CD4-positive, alpha-beta memory T cell (primary cell): ENCODE data around the gene KRTAP12-3. TPM values are rescaled to one million over a fixed set of nuclear protein-coding genes. Genes with fewer than 3 reads are reported as not detected.
"Not testable (repeated sequence)": the region's sequence is repeated elsewhere in the genome, so short reads cannot be mapped to it uniquely, and the experiment has no call there.

Experiments used
- CTCF ChIA-PET: fragments of 350-600 bp; sonication (Branson Sonifier 250); formaldehyde crosslinking; loops from one replicate; lab custom pipeline; 2021; ENCODE audit warnings: inconsistent platforms; ENCODE audit not compliant: partially characterized antibody; lab: Charles Lee
- POLR2A ChIA-PET: fragments of 350-600 bp; sonication (Branson Sonifier 250); formaldehyde crosslinking; loops from one replicate; lab custom pipeline; 2021; ENCODE audit not compliant: partially characterized antibody; lab: Charles Lee
- DNase-seq, 5 donors: peaks; one replicate each; pipeline versions ENCODE4 v3.0.0 to v3.0.0-alpha.2; 2020 to 2022; ENCODE audit warnings: mixed read lengths in 1 of 5
- H3K27ac ChIP-seq: one replicate; pipeline ENCODE4 v1.7.0; 2013; ENCODE audit warnings: low read depth, low read length
- H3K27me3 ChIP-seq: 2 replicates; pipeline ENCODE4 v1.7.0; 2013; ENCODE audit warnings: mild to moderate bottlenecking, low read length, moderate library complexity; ENCODE audit not compliant: insufficient read depth
- H3K36me3 ChIP-seq: 2 replicates; pipeline ENCODE4 v1.7.0; 2013; ENCODE audit warnings: mild to moderate bottlenecking, low read length, moderate library complexity; ENCODE audit not compliant: insufficient read depth
- H3K4me1 ChIP-seq: 2 replicates; pipeline ENCODE4 v1.7.0; 2013; ENCODE audit warnings: mild to moderate bottlenecking, low read length, moderate library complexity; ENCODE audit not compliant: insufficient read depth
- H3K4me3 ChIP-seq, 2 donors: one replicate each; pipeline ENCODE4 v1.7.0; 2013; ENCODE audit warnings: low read length in 2 of 2, mild to moderate bottlenecking in 1 of 2
- H3K9me3 ChIP-seq, 2 donors: one replicate each; pipeline ENCODE4 v1.7.0; 2013; ENCODE audit warnings: low read length in 2 of 2, control low read depth in 1 of 2; ENCODE audit not compliant: control insufficient read depth in 1 of 2
- H3K27ac Mint-ChIP-seq, 7 donors: one replicate each; pipeline ENCODE4 v1.8.0; 2020 to 2021; ENCODE audit warnings: mixed read lengths in 7 of 7, mild to moderate bottlenecking in 6 of 7, inconsistent platforms in 3 of 7, moderate library complexity in 3 of 7
- H3K27me3 Mint-ChIP-seq, 2 donors: one replicate each; pipeline ENCODE4 v1.8.0; 2020 to 2021; ENCODE audit warnings: mixed read lengths in 2 of 2
- H3K36me3 Mint-ChIP-seq, 2 donors: one replicate each; pipeline ENCODE4 v1.8.0; 2020 to 2021; ENCODE audit warnings: mixed read lengths in 2 of 2, inconsistent platforms in 1 of 2, mild to moderate bottlenecking in 1 of 2
- H3K4me1 Mint-ChIP-seq, 4 donors: one replicate each; pipeline ENCODE4 v1.8.0; 2020 to 2021; ENCODE audit warnings: mixed read lengths in 4 of 4, mild to moderate bottlenecking in 1 of 4
- H3K4me3 Mint-ChIP-seq, 8 donors: one replicate each; pipeline ENCODE4 v1.8.0; 2020 to 2021; ENCODE audit warnings: mixed read lengths in 8 of 8, mild to moderate bottlenecking in 7 of 8, moderate library complexity in 6 of 8, inconsistent platforms in 3 of 8
- H3K9me3 Mint-ChIP-seq, 8 donors: one replicate each; pipeline ENCODE4 v1.8.0; 2020 to 2021; ENCODE audit warnings: mixed read lengths in 8 of 8, mild to moderate bottlenecking in 5 of 8, inconsistent platforms in 3 of 8, moderate library complexity in 1 of 8
- intact Hi-C: fragments of 100-400 bp; cut with micrococcal nuclease; formaldehyde crosslinking; loops from one replicate; pipeline ENCODE4 v1.15.1; 2023
- polyA plus RNA-seq, 2 donors: library from polyadenylated mRNA; unstranded; fragments of 300-500 nt; fragmentation: Illumina TruSeq; gene quantifications; one replicate each; pipeline ENCODE4 v1.2.3, GENCODE V29; 2021
- total RNA-seq, 2 experiments: library from RNA; stranded (reverse); gene quantifications; one replicate each; pipeline ENCODE4 v1.2.3, GENCODE V29; 2021

KRTAP12-3 gene
- total and polyA plus RNA-seq, 4 experiments from 2014 or later: 1.2 TPM; not detected in 3

GRCh38 chr21:44656868-44657267 is 864 bp upstream of the KRTAP12-3 start:
- Histone ChIP-seq H3K27me3 (no peaks in the 10 kb centered on the region), H3K4me1 (peaks cover 68% of the 10 kb centered on the region), H3K36me3 (no peaks in the 10 kb centered on the region), H3K4me3 (peak overlapping the region; percentile 4 to 32), H3K9me3 (peaks cover 3 to 4% of the 10 kb centered on the region in 2 donors), H3K27ac (peak overlapping the region; percentile 64)
- intact Hi-C loops: loop anchor here (1.0 to 2.0 kb wide), 2 partner anchors 38 to 54 kb away; partner anchors contain the start of gene TSPEAR
- H3K4me3 Mint-ChIP-seq: peak overlapping the region; percentile 73 to 83 (median 78)
- peaks cover 17 to 20% of the 10 kb centered on the region in 2 donors for H3K36me3 Mint-ChIP-seq
- POLR2A ChIA-PET: interaction anchor here (1.0 to 2.6 kb wide), 22 partner anchors 9 to 284 kb away, joined by 3 to 89 read pairs (median 6); partner anchors contain the start of genes SUMO3 and TSPEAR
- peak overlapping the region; percentile 94 to 99 (median 98) for H3K27ac Mint-ChIP-seq
- H3K9me3 Mint-ChIP-seq: peaks cover 2 to 39% (median 25%) of the 10 kb centered on the region in 8 donors
- H3K27me3 Mint-ChIP-seq: no peaks in the 10 kb centered on the region
- CTCF ChIA-PET: interaction anchor here (1.4 to 2.5 kb wide), 7 partner anchors 17 to 146 kb away, joined by 3 to 22 read pairs (median 5); partner anchors contain the start of gene UBE2G2
- H3K4me1 Mint-ChIP-seq: peaks cover 53 to 78% (median 64%) of the 10 kb centered on the region in 4 donors
- no peak for DNase-seq

- no peaks in the 10 kb centered on the region for H3K27me3 ChIP-seq
- CTCF ChIA-PET: interaction anchor here (1.3 to 2.5 kb wide), 10 partner anchors 10 to 148 kb away, joined by 3 to 22 read pairs (median 5); partner anchors contain the start of gene UBE2G2
- Mint-ChIP-seq H3K9me3 (peaks cover 2 to 41% (median 29%) of the 10 kb centered on the region in 8 donors), H3K36me3 (peaks cover 17 to 20% of the 10 kb centered on the region in 2 donors), H3K4me1 (peaks cover 52 to 72% (median 62%) of the 10 kb centered on the region in 4 donors), H3K27me3 (no peaks in the 10 kb centered on the region), H3K4me3 (peak overlapping the region; percentile 26 to 83 (median 78)), H3K27ac (peak overlapping the region; percentile 94 to 99 (median 98))
- peak overlapping the region in 1 of 2 donors; percentile 7 for H3K4me3 ChIP-seq
- no peak for DNase-seq
- peaks cover 3 to 4% of the 10 kb centered on the region in 2 donors for H3K9me3 ChIP-seq
- peaks cover 63% of the 10 kb centered on the region for H3K4me1 ChIP-seq
- no peaks in the 10 kb centered on the region for H3K36me3 ChIP-seq
- POLR2A ChIA-PET: interaction anchor here (0.6 to 2.6 kb wide), 21 partner anchors 10 to 269 kb away, joined by 3 to 89 read pairs (median 7); partner anchors contain the start of genes KRTAP12-1 and PTTG1IP
- peak overlapping the region; percentile 64 for H3K27ac ChIP-seq
- intact Hi-C loops: loop anchor here (2.0 kb wide), 1 partner anchor 76 kb away; no protein-coding TSS in a partner anchor
Measured at GRCh38 chr21:44658541-44658910, 794 bp downstream of the KRTAP12-3 start.

GRCh38 chr21:44658913-44659595 is 1.3 kb downstream of the KRTAP12-3 start:
- intact Hi-C loops: loop anchor here (2.0 kb wide), 1 partner anchor 76 kb away; no protein-coding TSS in a partner anchor
- Histone ChIP-seq H3K4me3 (no peak overlapping the region), H3K27me3 (no peaks in the 10 kb centered on the region), H3K9me3 (peaks cover 3 to 4% of the 10 kb centered on the region in 2 donors), H3K27ac (peak overlapping the region; percentile 64), H3K36me3 (no peaks in the 10 kb centered on the region), H3K4me1 (peaks cover 58% of the 10 kb centered on the region)
- peak overlapping the region; percentile 94 to 99 (median 98) for H3K27ac Mint-ChIP-seq
- peak overlapping the region; percentile 36 to 83 (median 76) for H3K4me3 Mint-ChIP-seq
- POLR2A ChIA-PET: interaction anchor here (1.0 to 2.6 kb wide), 14 partner anchors 10 to 268 kb away, joined by 3 to 89 read pairs (median 10); partner anchors contain the start of gene PTTG1IP
- H3K4me1 Mint-ChIP-seq: peaks cover 46 to 67% (median 56%) of the 10 kb centered on the region in 4 donors
- peak in 4 of 5 donors; percentile 40 to 55 (median 52) for DNase-seq
- CTCF ChIA-PET: interaction anchor here (1.1 to 2.5 kb wide), 4 partner anchors 12 to 83 kb away, joined by 3 to 22 read pairs (median 4); no protein-coding TSS in a partner anchor
- peaks cover 2 to 41% (median 29%) of the 10 kb centered on the region in 8 donors for H3K9me3 Mint-ChIP-seq
- H3K27me3 Mint-ChIP-seq: no peaks in the 10 kb centered on the region
- peaks cover 15 to 20% of the 10 kb centered on the region in 2 donors for H3K36me3 Mint-ChIP-seq

GRCh38 chr21:44661567-44661966 is 3.8 kb downstream of the KRTAP12-3 start:
- H3K36me3 ChIP-seq, H3K27me3 Mint-ChIP-seq, H3K9me3 ChIP-seq, H3K4me3 ChIP-seq, CTCF ChIA-PET, H3K4me3 Mint-ChIP-seq, DNase-seq, H3K27me3 ChIP-seq, H3K27ac ChIP-seq, intact Hi-C loops, POLR2A ChIA-PET: not testable (repeated sequence)
- Mint-ChIP-seq H3K27ac (peak overlapping the region in 2 of 7 donors; percentile 23 to 72), H3K9me3 (peaks cover 2 to 26% (median 21%) of the 10 kb centered on the region in 8 donors), H3K36me3 (peaks cover 9 to 15% of the 10 kb centered on the region in 2 donors), H3K4me1 (peaks cover 33 to 46% (median 41%) of the 10 kb centered on the region in 4 donors)
- peaks cover 33% of the 10 kb centered on the region for H3K4me1 ChIP-seq

- peaks cover 0 to 29% (median 13%) of the 10 kb centered on the region in 8 donors for H3K9me3 Mint-ChIP-seq
Measured at GRCh38 chr21:44664691-44665090, 7.0 kb downstream of the KRTAP12-3 start.

DNA sequence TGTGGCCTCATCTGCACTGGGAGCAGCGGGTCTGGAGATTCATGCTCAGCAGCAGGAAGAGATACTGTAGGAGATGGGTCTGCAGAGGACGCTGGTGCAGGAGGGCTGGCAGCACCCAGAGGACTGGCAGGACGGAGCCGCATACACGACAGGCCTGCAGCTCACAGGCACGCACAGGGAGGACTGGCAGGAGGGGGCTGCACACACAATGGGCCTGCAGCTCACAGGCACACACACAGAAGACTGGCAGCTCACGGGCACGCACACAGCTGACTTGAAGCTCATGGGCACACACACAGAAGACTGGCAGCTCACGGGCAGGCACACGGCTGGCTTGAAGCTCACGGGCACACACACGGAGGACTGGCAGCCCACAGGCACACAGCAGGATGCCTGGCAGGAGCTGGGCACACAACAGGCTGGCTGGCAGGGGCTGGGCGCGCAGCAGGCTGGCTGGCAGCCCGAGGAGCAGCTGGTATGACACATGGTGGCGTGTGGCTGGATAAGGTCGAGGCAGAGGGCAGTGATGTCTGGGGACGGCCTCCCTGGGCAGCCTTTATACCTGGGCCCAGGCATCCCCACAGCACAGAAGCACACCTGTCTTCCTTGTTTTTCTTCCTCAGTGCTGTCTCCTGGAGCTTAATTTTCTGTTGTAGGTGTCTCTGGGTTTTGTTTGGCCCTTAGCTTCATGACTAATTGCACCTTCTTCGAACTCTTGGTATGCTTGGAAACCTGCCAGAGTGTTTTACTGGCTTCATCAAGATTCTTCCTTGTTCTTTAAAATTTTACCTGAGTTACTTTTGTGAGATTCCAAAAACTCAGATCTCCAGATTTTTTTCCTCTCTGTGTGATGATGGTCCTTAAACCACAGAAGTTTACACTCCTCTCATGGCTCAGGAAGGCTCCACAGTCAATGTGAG is 8.9 kb downstream of the KRTAP12-3 start, which contains the start of gene KRTAP12-2:
KRTAP12-2 (minus strand) TSS at position 527 of the 920 bp plus-strand sequence; CDS start at position 486, 41 bp downstream.
- intact Hi-C loops: no loop called here

More at GRCh38 chr21:44664691-44665090, 7.0 kb downstream of the KRTAP12-3 start:
- Histone ChIP-seq H3K27me3 (no peaks in the 10 kb centered on the region), H3K36me3 (no peaks in the 10 kb centered on the region), H3K9me3 (no peaks in the 10 kb centered on the region), H3K4me1 (peaks cover 4% of the 10 kb centered on the region), H3K27ac (no peak overlapping the region), H3K4me3 (no peak overlapping the region)
- H3K27me3 Mint-ChIP-seq: no peaks in the 10 kb centered on the region
- DNase-seq: no peak
- H3K4me3 Mint-ChIP-seq: no peak overlapping the region
- CTCF ChIA-PET: interaction anchor here (1.0 kb wide), 1 partner anchor 9 kb away, joined by 3 read pairs; no protein-coding TSS in a partner anchor
- no peak overlapping the region for H3K27ac Mint-ChIP-seq
- POLR2A ChIA-PET: interaction anchor here (1.2 kb wide), 1 partner anchor 8 kb away, joined by 3 read pairs; no protein-coding TSS in a partner anchor
- H3K36me3 Mint-ChIP-seq: peaks cover 0 to 6% of the 10 kb centered on the region in 2 donors
- intact Hi-C loops: no loop called here
- peaks cover 3 to 14% (median 9%) of the 10 kb centered on the region in 4 donors for H3K4me1 Mint-ChIP-seq

More for the DNA sequence above, 8.9 kb downstream of the KRTAP12-3 start, which contains the start of gene KRTAP12-2:
- Mint-ChIP-seq H3K4me1 (peaks cover 0 to 5% (median under 1%) of the 10 kb centered on the region in 4 donors), H3K36me3 (peaks cover 0 to 3% of the 10 kb centered on the region in 2 donors), H3K27me3 (no peaks in the 10 kb centered on the region), H3K9me3 (peaks cover 0 to 32% (median 16%) of the 10 kb centered on the region in 8 donors), H3K27ac (peak within 1 kb of the TSS in 2 of 7 donors; percentile 36 to 37), H3K4me3 (peak within 1 kb of the TSS in 1 of 8 donors; percentile 7)
- no peak within 1 kb of the TSS for H3K27ac ChIP-seq
- no peaks in the 10 kb centered on the region for H3K36me3 ChIP-seq
- POLR2A ChIA-PET: interaction anchor here (0.9 to 1.9 kb wide), 2 partner anchors 9 to 47 kb away, joined by 5 read pairs; partner anchors contain the start of gene KRTAP12-3
- no peak within 1 kb of the TSS for H3K4me3 ChIP-seq
- no peaks in the 10 kb centered on the region for H3K4me1 ChIP-seq
- H3K27me3 ChIP-seq: no peaks in the 10 kb centered on the region
- CTCF ChIA-PET: no interaction called here
- no peak for DNase-seq
- H3K9me3 ChIP-seq: no peaks in the 10 kb centered on the region
